ENCODE results near the gene POC1B.

POC1B gene

DNA sequence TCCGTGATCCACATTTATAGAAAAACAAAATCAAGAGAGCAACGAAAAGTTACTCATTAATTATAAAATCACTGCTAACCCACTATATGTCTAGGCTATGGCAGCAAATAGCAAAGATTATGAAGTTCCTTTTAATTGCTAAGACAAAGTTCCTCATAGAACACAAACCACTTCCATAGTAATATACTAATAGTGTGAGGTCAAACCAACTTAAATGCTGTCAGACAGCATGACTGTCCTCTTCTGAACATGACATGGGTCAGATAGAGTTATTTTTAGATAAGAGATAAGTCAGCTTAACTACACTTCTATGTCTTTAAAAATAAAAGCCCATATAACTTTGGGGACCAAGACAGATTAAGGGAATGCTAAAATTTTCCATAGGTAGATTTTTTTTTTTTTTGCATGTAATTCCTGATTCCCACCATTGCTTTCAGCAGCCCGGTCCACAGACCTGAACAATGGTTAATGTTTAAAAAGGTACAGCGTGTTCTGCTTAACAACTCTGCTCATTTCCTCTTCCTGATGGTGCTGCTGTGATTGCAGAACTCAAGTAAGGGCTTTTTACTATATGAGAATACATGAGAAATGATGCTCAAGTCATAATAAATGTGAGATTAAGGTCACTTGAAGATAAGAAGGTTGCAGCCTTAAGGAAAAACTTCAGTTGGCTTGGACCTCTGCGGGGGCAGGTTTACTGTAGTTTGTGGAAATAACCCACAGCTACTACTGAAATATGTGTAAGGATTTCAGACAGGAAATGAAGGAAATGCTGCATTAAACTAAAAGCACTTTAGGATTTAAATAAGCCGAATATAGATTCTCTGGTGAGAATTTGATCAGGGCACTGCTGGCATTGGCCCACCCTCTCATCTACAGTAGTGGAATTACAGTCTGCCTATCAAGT lies 135.8 kb downstream of the POC1B start:
- no peaks in the 10 kb centered on the region for H4K20me1 ChIP-seq (ENCODE audit: insufficient read depth)
- H3K9ac ChIP-seq, result no peak overlapping the region
- peaks cover 6% of the 10 kb centered on the region for H3K4me1 ChIP-seq (ENCODE audit: low read depth, poor library complexity, severe bottlenecking)
- H2AFZ ChIP-seq (ENCODE audit: low read depth), result no peak overlapping the region
- TF ChIP-seq, protein P1, sequence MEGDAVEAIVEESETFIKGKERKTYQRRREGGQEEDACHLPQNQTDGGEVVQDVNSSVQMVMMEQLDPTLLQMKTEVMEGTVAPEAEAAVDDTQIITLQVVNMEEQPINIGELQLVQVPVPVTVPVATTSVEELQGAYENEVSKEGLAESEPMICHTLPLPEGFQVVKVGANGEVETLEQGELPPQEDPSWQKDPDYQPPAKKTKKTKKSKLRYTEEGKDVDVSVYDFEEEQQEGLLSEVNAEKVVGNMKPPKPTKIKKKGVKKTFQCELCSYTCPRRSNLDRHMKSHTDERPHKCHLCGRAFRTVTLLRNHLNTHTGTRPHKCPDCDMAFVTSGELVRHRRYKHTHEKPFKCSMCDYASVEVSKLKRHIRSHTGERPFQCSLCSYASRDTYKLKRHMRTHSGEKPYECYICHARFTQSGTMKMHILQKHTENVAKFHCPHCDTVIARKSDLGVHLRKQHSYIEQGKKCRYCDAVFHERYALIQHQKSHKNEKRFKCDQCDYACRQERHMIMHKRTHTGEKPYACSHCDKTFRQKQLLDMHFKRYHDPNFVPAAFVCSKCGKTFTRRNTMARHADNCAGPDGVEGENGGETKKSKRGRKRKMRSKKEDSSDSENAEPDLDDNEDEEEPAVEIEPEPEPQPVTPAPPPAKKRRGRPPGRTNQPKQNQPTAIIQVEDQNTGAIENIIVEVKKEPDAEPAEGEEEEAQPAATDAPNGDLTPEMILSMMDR (conservative IDR thresholded peaks at IDR 0.05; ENCODE audit: low read depth, low read length), result no peak
- H3K4me2 ChIP-seq, result no peak overlapping the region
- no peak overlapping the region for H3K27ac ChIP-seq
- H3K79me2 ChIP-seq (ENCODE audit: insufficient read depth, low read depth), result no peaks in the 10 kb centered on the region
- H3K4me3 ChIP-seq (IDR thresholded peaks at IDR 0.05; ENCODE audit: insufficient read depth, low read depth, low read length), result no peak overlapping the region
- H3K27me3 ChIP-seq (ENCODE audit: insufficient read depth, low read depth), result no peaks in the 10 kb centered on the region
- no peaks in the 10 kb centered on the region for H3K36me3 ChIP-seq (ENCODE audit: insufficient read depth)

- no peak overlapping the region for H3K4me2 ChIP-seq
- no peak overlapping the region for H3K9ac ChIP-seq
- H3K27ac ChIP-seq, result no peak overlapping the region
- TF ChIP-seq, protein P1 (conservative IDR thresholded peaks at IDR 0.05; ENCODE audit: low read depth, low read length), result no peak
- no peak overlapping the region for H3K4me3 ChIP-seq (IDR thresholded peaks at IDR 0.05; ENCODE audit: insufficient read depth, low read depth, low read length)
- no peak overlapping the region for H2AFZ ChIP-seq (ENCODE audit: low read depth)
- H3K36me3 ChIP-seq (ENCODE audit: insufficient read depth), result no peaks in the 10 kb centered on the region
- H3K4me1 ChIP-seq (ENCODE audit: low read depth, poor library complexity, severe bottlenecking), result peaks cover 6% of the 10 kb centered on the region
- H3K79me2 ChIP-seq (ENCODE audit: insufficient read depth, low read depth), result no peaks in the 10 kb centered on the region
- H3K27me3 ChIP-seq (ENCODE audit: insufficient read depth, low read depth), result no peaks in the 10 kb centered on the region
- H4K20me1 ChIP-seq (ENCODE audit: insufficient read depth), result no peaks in the 10 kb centered on the region
These were observed 139.7 kb downstream of the POC1B start for GRCh38 chr12:89386138-89386537.

- Histone ChIP-seq H3K27ac (no peak overlapping the region), H3K4me1 (ENCODE audit: low read depth, poor library complexity, severe bottlenecking) (peaks cover 6% of the 10 kb centered on the region), H4K20me1 (ENCODE audit: insufficient read depth) (no peaks in the 10 kb centered on the region)
These were observed 141.0 kb downstream of the POC1B start for GRCh38 chr12:89384807-89385206.

GRCh38 chr12:89384050-89384758 lies 141.6 kb downstream of the POC1B start:
- H3K27ac ChIP-seq, result no peak overlapping the region
- TF ChIP-seq, protein P1 (conservative IDR thresholded peaks at IDR 0.05; ENCODE audit: low read depth, low read length), result no peak
- H3K9ac ChIP-seq, result no peak overlapping the region
- peaks cover 6% of the 10 kb centered on the region for H3K4me1 ChIP-seq (ENCODE audit: low read depth, poor library complexity, severe bottlenecking)
- H2AFZ ChIP-seq (ENCODE audit: low read depth), result no peak overlapping the region
- no peak overlapping the region for H3K4me3 ChIP-seq (IDR thresholded peaks at IDR 0.05; ENCODE audit: insufficient read depth, low read depth, low read length)
- H3K79me2 ChIP-seq (ENCODE audit: insufficient read depth, low read depth), result no peaks in the 10 kb centered on the region
- H3K4me2 ChIP-seq, result no peak overlapping the region
- no peaks in the 10 kb centered on the region for H3K27me3 ChIP-seq (ENCODE audit: insufficient read depth, low read depth)
- no peaks in the 10 kb centered on the region for H3K36me3 ChIP-seq (ENCODE audit: insufficient read depth)
- H4K20me1 ChIP-seq (ENCODE audit: insufficient read depth), result no peaks in the 10 kb centered on the region

More at GRCh38 chr12:89384807-89385206, 141.0 kb downstream of the POC1B start:
- H3K4me3 ChIP-seq (IDR thresholded peaks at IDR 0.05; ENCODE audit: insufficient read depth, low read depth, low read length), result no peak overlapping the region
- no peaks in the 10 kb centered on the region for H3K27me3 ChIP-seq (ENCODE audit: insufficient read depth, low read depth)
- no peak overlapping the region for H2AFZ ChIP-seq (ENCODE audit: low read depth)
- H3K9ac ChIP-seq, result no peak overlapping the region
- H3K79me2 ChIP-seq (ENCODE audit: insufficient read depth, low read depth), result no peaks in the 10 kb centered on the region
- H3K4me2 ChIP-seq, result no peak overlapping the region
- H3K36me3 ChIP-seq (ENCODE audit: insufficient read depth), result no peaks in the 10 kb centered on the region
- TF ChIP-seq, protein P1 (conservative IDR thresholded peaks at IDR 0.05; ENCODE audit: low read depth, low read length), result no peak
